Nephron (organoid): ENCODE data around the gene EPHA4.

Experiments used
- H3K27ac Mint-ChIP-seq, 3 experiments: 2 replicates each; pipeline ENCODE4 v1.8.0; 2020; ENCODE audit warnings: mixed read lengths in 3 of 3, mild to moderate bottlenecking in 2 of 3, moderate library complexity in 1 of 3
- H3K27me3 Mint-ChIP-seq: 2 replicates; pipeline ENCODE4 v1.8.0; 2021; ENCODE audit warnings: low read depth, mild to moderate bottlenecking, moderate library complexity, mixed read lengths
- H3K36me3 Mint-ChIP-seq: 2 replicates; pipeline ENCODE4 v1.8.0; 2020; ENCODE audit warnings: low read depth, mixed read lengths
- H3K4me1 Mint-ChIP-seq: 2 replicates; pipeline ENCODE4 v1.8.0; 2020; ENCODE audit warnings: mixed read lengths
- H3K4me3 Mint-ChIP-seq, 3 experiments: 2 replicates each; pipeline ENCODE4 v1.8.0; 2020; ENCODE audit warnings: mild to moderate bottlenecking in 3 of 3, mixed read lengths in 3 of 3, moderate library complexity in 2 of 3
- H3K9me3 Mint-ChIP-seq: 2 replicates; pipeline ENCODE4 v1.8.0; 2020; ENCODE audit warnings: mixed read lengths
- CTCF ChIP-seq, 3 experiments: fragments of 200-600 bp; sonication (generic); IDR thresholded peaks; one replicate each; pipeline ENCODE4 v1.5.0; 2021; ENCODE audit warnings: antibody characterized with exemption in 3 of 3; ENCODE audit not compliant: unreplicated experiment in 3 of 3

Gene EPHA4

GRCh38 chr2:221370076-221370856, 201.8 kb downstream of the EPHA4 start:
- no peaks in the 10 kb centered on the region for H3K9me3 Mint-ChIP-seq
- TF ChIP-seq CTCF (IDR thresholded peaks at IDR 0.05; ENCODE audit: unreplicated experiment in 3 of 3): no peak
- H3K36me3 Mint-ChIP-seq: no peaks in the 10 kb centered on the region
- peaks cover 13% of the 10 kb centered on the region for H3K27me3 Mint-ChIP-seq
- H3K27ac Mint-ChIP-seq: no peak overlapping the region
- peaks cover 28% of the 10 kb centered on the region for H3K4me1 Mint-ChIP-seq
- peak overlapping the region in 1 of 3 experiments; percentile 21 for H3K4me3 Mint-ChIP-seq
